Daoy (cell line): ENCODE results near the gene CRISPLD2. TPM values are rescaled to one million over a fixed set of nuclear protein-coding genes. Genes with fewer than 3 reads are reported as not detected.

Source experiments
- DNase-seq: peaks from one replicate; pipeline ENCODE4 v3.0.0-alpha.2; 2015; ENCODE audit warnings: low read depth
- total RNA-seq: library from RNA; depleted of rRNA; stranded (reverse); fragments of >200 nt; shearing (Covaris generic); gene quantifications from 2 replicates; pipeline ENCODE4 v1.2.3, GENCODE V29; 2014; rRNA removed

CRISPLD2 gene
- total RNA-seq, 1 experiment from 2014 or later: 25.7 TPM

- DNase-seq: no peak
Measured at GRCh38 chr16:84953190-84953746, 133.5 kb downstream of the CRISPLD2 start.

GRCh38 chr16:84955427-84955826, 135.6 kb downstream of the CRISPLD2 start:
- no peak for DNase-seq

- DNase-seq: no peak
Measured at GRCh38 chr16:84957192-84957591, 137.4 kb downstream of the CRISPLD2 start.

- DNase-seq: no peak
Measured at GRCh38 chr16:84957792-84958191, 138.0 kb downstream of the CRISPLD2 start.

Other genes starting within 250 kb of the CRISPLD2 start
- 128 and 165 TPM in 2 replicates for gene COTL1, start 201.9 kb upstream of the CRISPLD2 start, total RNA-seq
- 17.0 and 20.5 TPM in 2 replicates for gene KLHL36, start 171.5 kb upstream of the CRISPLD2 start, total RNA-seq
- 38.3 and 41.2 TPM in 2 replicates for gene USP10, start 120.0 kb upstream of the CRISPLD2 start, total RNA-seq
- 27.7 and 34.4 TPM in 2 replicates for gene ZDHHC7, start 191.6 kb downstream of the CRISPLD2 start, total RNA-seq
- 2.1 and 32.9 TPM in 2 replicates for gene KIAA0513, start 207.8 kb downstream of the CRISPLD2 start, total RNA-seq